HFFc6 (cell line): ENCODE results near the gene AMDHD1. TPM values are rescaled to one million over a fixed set of nuclear protein-coding genes. Genes with fewer than 3 reads are reported as not detected.
"Not testable (repeated sequence)": the region's sequence is repeated elsewhere in the genome, so short reads cannot be mapped to it uniquely, and the experiment has no call there.

Source experiments
- DNase-seq: peaks from one replicate; pipeline ENCODE4 v3.0.0-alpha.2; 2018
- H3K27ac Mint-ChIP-seq: 2 replicates; pipeline ENCODE4 v1.8.0; 2020; ENCODE audit warnings: mild to moderate bottlenecking, mixed read lengths
- H3K27me3 Mint-ChIP-seq: 2 replicates; pipeline ENCODE4 v1.8.0; 2021; ENCODE audit warnings: mild to moderate bottlenecking, moderate library complexity, mixed read lengths; ENCODE audit not compliant: insufficient read depth
- H3K36me3 Mint-ChIP-seq: 2 replicates; pipeline ENCODE4 v1.8.0; 2021; ENCODE audit warnings: low read depth, mixed read lengths
- H3K4me1 Mint-ChIP-seq: 2 replicates; pipeline ENCODE4 v1.8.0; 2020; ENCODE audit warnings: low read depth, mixed read lengths
- H3K4me3 Mint-ChIP-seq: 2 replicates; pipeline ENCODE4 v1.8.0; 2020; ENCODE audit warnings: mild to moderate bottlenecking, moderate library complexity, mixed read lengths
- H3K9me3 Mint-ChIP-seq: 2 replicates; pipeline ENCODE4 v1.8.0; 2020; ENCODE audit warnings: mild to moderate bottlenecking, mixed read lengths
- CTCF ChIP-seq: fragments of 200-600 bp; sonication (generic); IDR thresholded peaks from 2 replicates; pipeline ENCODE4 v1.5.0; 2021; ENCODE audit warnings: antibody characterized with exemption, mild to moderate bottlenecking
- total RNA-seq, 6 experiments: library from RNA; stranded (reverse); fragmentation: NEBNext Ultra II Directional; extraction: Animal tissue kit (Norgen Biotek cat#: 25700); gene quantifications; 2 replicates in 1 of 6; 3 replicates in 5 of 6; pipeline ENCODE4 v1.2.3, GENCODE V29; 2021

The AMDHD1 gene
- total RNA-seq, 6 experiments from 2014 or later, result 0.09 to 0.52 TPM; not detected in 4

- Mint-ChIP-seq H3K4me1 (peaks cover 10% of the 10 kb centered on the region), H3K27me3 (peaks cover 6% of the 10 kb centered on the region), H3K27ac (no peak overlapping the region), H3K4me3 (no peak overlapping the region), H3K9me3 (no peaks in the 10 kb centered on the region), H3K36me3 (no peaks in the 10 kb centered on the region)
- no peak for DNase-seq
- TF ChIP-seq CTCF, result no peak
Measured at GRCh38 chr12:95963096-95963495, 20.0 kb downstream of the AMDHD1 start.

DNA sequence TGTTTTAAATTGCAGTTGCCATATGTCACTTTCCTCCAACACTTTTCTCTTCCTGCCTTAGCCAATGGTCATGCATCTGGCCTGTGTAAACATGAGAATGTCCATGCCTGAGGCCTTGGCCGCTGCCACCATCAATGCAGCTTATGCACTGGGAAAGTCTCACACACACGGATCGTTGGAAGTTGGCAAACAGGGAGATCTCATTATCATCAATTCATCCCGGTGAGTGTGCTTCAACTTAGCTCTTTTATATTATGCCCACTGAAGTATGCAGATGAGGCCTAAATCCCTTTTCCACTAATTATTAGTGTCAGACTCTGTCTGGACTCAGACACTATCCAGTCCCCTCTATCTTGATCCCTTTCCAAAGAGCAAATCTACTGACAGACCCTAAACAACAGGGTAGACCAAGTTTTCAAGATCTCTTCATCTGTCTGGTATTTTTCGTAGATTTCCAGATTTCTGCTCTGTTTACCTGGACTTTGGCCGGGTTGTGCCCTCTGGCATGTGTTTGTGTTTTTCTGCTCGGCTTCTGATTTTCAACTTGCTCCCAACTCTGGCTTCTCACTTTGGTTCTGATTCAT is 23.2 kb downstream of the AMDHD1 start:
- Mint-ChIP-seq H3K36me3 (no peaks in the 10 kb centered on the region), H3K4me3 (no peak overlapping the region)

DNA sequence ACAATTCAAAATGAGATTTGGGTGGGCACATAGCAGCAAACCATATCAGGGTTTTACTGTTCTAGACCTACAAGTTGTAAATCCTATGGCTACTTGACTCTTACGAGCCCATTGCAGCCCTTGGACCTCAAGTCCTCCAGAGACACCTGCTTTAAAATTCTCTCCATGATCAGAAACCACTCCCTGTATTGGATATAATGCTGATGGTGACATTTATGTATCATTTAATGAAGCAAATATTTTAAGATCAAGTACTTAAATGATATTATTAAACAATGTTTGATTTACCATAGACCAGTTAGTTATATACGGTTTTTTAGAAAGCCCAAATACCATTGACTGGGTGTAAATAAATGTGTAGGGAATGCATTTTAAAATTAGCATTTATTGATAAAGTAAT is 24.2 kb downstream of the AMDHD1 start:
- TF ChIP-seq CTCF, result no peak

More for the DNA sequence above, 23.2 kb downstream of the AMDHD1 start:
- H3K9me3 Mint-ChIP-seq, result peaks cover 7% of the 10 kb centered on the region; the same call in 1 of the 2 replicates
- no peak overlapping the region for H3K27ac Mint-ChIP-seq
- H3K27me3 Mint-ChIP-seq, result peaks cover 3% of the 10 kb centered on the region
- peaks cover 10% of the 10 kb centered on the region for H3K4me1 Mint-ChIP-seq
- no peak for DNase-seq
- TF ChIP-seq CTCF, result no peak

GRCh38 chr12:95969116-95969515 is 26.0 kb downstream of the AMDHD1 start:
- not testable (repeated sequence) for H3K4me3 Mint-ChIP-seq, H3K4me1 Mint-ChIP-seq, DNase-seq, H3K36me3 Mint-ChIP-seq, H3K27ac Mint-ChIP-seq, H3K9me3 Mint-ChIP-seq
- H3K27me3 Mint-ChIP-seq, result peaks cover 10% of the 10 kb centered on the region

More for the DNA sequence above, 24.2 kb downstream of the AMDHD1 start:
- no peak for DNase-seq
- peaks cover 3% of the 10 kb centered on the region for H3K27me3 Mint-ChIP-seq
- no peaks in the 10 kb centered on the region for H3K36me3 Mint-ChIP-seq
- H3K27ac Mint-ChIP-seq, result no peak overlapping the region
- no peak overlapping the region for H3K4me3 Mint-ChIP-seq
- peaks cover 10% of the 10 kb centered on the region for H3K4me1 Mint-ChIP-seq
- peaks cover 7% of the 10 kb centered on the region; the same call in 1 of the 2 replicates for H3K9me3 Mint-ChIP-seq

DNA sequence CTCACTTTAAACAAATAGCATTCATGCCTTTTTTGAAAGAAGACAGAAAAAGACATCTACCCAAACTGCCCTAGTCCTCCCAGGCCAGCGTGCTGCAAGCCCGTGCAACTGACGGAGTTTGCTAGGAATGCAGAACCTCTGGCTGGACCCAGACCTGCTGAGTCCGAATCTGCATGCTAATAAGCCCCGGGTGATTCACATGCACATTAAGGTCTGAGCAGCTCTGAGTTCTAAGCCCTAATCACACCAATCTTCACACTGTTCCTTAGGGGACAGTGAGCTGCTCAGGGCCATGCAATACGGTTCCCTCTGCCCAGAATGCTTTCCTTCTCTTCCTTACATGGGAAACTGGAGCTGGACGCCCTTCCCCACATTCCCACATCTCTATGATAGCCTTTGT is 27.8 kb downstream of the AMDHD1 start:
- no peak for TF ChIP-seq CTCF
- peaks cover 10% of the 10 kb centered on the region for H3K4me1 Mint-ChIP-seq
- H3K27me3 Mint-ChIP-seq, result peaks cover 7% of the 10 kb centered on the region; the same call in 1 of the 2 replicates
- no peaks in the 10 kb centered on the region for H3K36me3 Mint-ChIP-seq
- H3K27ac Mint-ChIP-seq, result no peak overlapping the region
- peaks cover 7% of the 10 kb centered on the region; the same call in 1 of the 2 replicates for H3K9me3 Mint-ChIP-seq
- no peak for DNase-seq
- H3K4me3 Mint-ChIP-seq, result no peak overlapping the region

DNA sequence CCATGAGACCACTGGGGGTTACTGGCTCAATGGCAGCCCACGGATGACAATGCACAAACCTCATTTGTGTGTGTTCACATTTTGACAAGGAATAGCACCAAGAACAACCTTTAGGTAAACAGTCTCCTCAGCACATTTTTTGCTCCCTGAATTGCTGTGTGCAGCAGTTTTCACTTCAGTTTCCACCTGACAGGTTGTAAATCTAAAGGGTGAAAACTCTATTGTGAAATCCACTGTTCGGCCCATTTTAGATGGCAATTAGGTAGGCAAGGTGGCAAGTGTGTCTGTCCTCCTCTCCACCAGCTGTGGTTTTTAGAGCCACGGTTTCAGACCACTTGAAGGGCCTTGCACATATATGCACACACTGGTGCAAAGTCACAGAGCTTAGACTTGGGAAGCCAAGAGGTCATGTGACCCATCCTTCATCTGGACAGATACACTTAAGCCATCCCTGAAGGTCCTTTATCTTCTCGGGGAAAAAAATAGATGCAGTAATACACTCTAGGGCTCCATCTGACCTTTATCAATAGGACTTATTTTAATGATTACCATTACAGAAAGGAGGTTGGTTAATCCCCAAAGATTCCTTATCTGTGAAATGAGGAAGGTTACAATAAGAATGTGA is 29.8 kb downstream of the AMDHD1 start:
- Mint-ChIP-seq H3K27ac (no peak overlapping the region), H3K4me3 (no peak overlapping the region), H3K27me3 (peaks cover 22% of the 10 kb centered on the region; the same call in 1 of the 2 replicates), H3K36me3 (no peaks in the 10 kb centered on the region), H3K4me1 (no peaks in the 10 kb centered on the region), H3K9me3 (peaks cover 7% of the 10 kb centered on the region; the same call in 1 of the 2 replicates)
- TF ChIP-seq CTCF, result no peak
- DNase-seq, result no peak
